Measurements from ENCODE around the gene TBC1D7.

TBC1D7 gene

GRCh38 chr6:13256266-13257001 is 71.9 kb downstream of the TBC1D7 start:
- H3K4me3 ChIP-seq (ENCODE audit: low read length) = no peak overlapping the region
- H3K9me3 ChIP-seq (ENCODE audit: insufficient read depth, low read depth, low read length) = peaks cover 18% of the 10 kb centered on the region
- H3K27ac ChIP-seq (ENCODE audit: low read length) = no peak overlapping the region
- H3K27me3 ChIP-seq (ENCODE audit: insufficient read depth, low read length) = no peaks in the 10 kb centered on the region
- 0 out of 2 replicates have a peak, but pooled peaks cover 8% of the 10 kb centered on the region for H3K36me3 ChIP-seq (ENCODE audit: insufficient read depth, low read depth, low read length)
- no peak overlapping the region for H3K9ac ChIP-seq (ENCODE audit: low read depth, low read length)
- H3K4me1 ChIP-seq (ENCODE audit: insufficient read depth, low read length) = no peaks in the 10 kb centered on the region

Measured in iPS-20b (cell line).